K562 (cell line): ENCODE measurements around the gene CCSAP. TPM values are rescaled to one million over a fixed set of nuclear protein-coding genes. Genes with fewer than 3 reads are reported as not detected.

Experiments
- ATAC-seq: fragments of 200-7000 bp; cut with Tn5 transposase; 3 replicates; pipeline ENCODE4 v1.9.1; 2020; ENCODE audit warnings: moderate library complexity
- BruUV-seq: library from RNA; stranded (reverse); fragments of 400-500 nt; replicated peaks from 2 replicates; lab custom pipeline; 2021; lab: Mats Ljungman, UMichigan
- CTCF ChIA-PET: fragments of 300-600 bp; formaldehyde crosslinking; extraction: SDS; loops from one replicate; lab custom pipeline; 2021; ENCODE audit warnings: low intra/inter-chr PET ratio; lab: Yijun Ruan, JAX
- POLR2A ChIA-PET: fragments of 300-600, 350-650 bp; sonication (Branson Sonifier 250); formaldehyde crosslinking; extraction: SDS; loops from one replicate; lab custom pipeline; 2021; ENCODE audit warnings: antibody characterized with exemption, inconsistent platforms; lab: Yijun Ruan, JAX
- DNase-seq, 4 experiments: peaks; one replicate each; pipeline versions ENCODE4 v3.0.0 to v3.0.0-alpha.2; 2011 to 2018; ENCODE audit warnings: low spot score in 3 of 4, mixed read lengths in 3 of 4; ENCODE audit errors: extremely low read depth in 1 of 4
- FAIRE-seq: peaks from 2 replicates; lab custom pipeline; 2011; peaks lifted over from hg19 to GRCh38; lab: Jason Lieb, UNC
- H2AFZ ChIP-seq: 2 replicates; pipeline ENCODE4 v1.6.0; 2011; ENCODE audit warnings: low read depth, low read length, control low read depth, inconsistent platforms
- H3K27ac ChIP-seq: fragments of 200-600 bp; 3 replicates; pipeline ENCODE4 v1.8.0; 2011; ENCODE audit warnings: low read depth, mild to moderate bottlenecking, control low read depth, inconsistent platforms, low read length, moderate library complexity, mixed read lengths; ENCODE audit errors: extremely low read depth
- H3K27me3 ChIP-seq, 2 experiments: fragments of 300-600 bp in 1 of 2; 2 replicates in 1 of 2; 3 replicates in 1 of 2; pipeline versions ENCODE4 v1.6.0 to v1.8.0; 2011; ENCODE audit warnings: inconsistent platforms in 2 of 2, low read length in 2 of 2, mild to moderate bottlenecking in 1 of 2, mixed read lengths in 1 of 2, moderate library complexity in 1 of 2; ENCODE audit not compliant: control insufficient read depth in 2 of 2, insufficient read depth in 2 of 2
- H3K36me3 ChIP-seq: fragments of 300-600 bp; 3 replicates; pipeline ENCODE4 v1.8.0; 2011; ENCODE audit warnings: mild to moderate bottlenecking, low read length, inconsistent platforms; ENCODE audit not compliant: control insufficient read depth, insufficient read depth
- H3K4me1 ChIP-seq, 2 experiments: fragments of 200-600 bp in 1 of 2; replicated peaks in 1 of 2; 2 replicates in 1 of 2; 3 replicates in 1 of 2; pipeline versions ENCODE4 v1.5.1 to v1.8.0; 2011; ENCODE audit warnings: inconsistent platforms in 2 of 2, low read length in 2 of 2, mild to moderate bottlenecking in 1 of 2, mixed read lengths in 1 of 2, moderate library complexity in 1 of 2; ENCODE audit not compliant: control insufficient read depth in 2 of 2, insufficient read depth in 2 of 2
- H3K4me2 ChIP-seq: 2 replicates; pipeline ENCODE4 v1.6.1; 2011; ENCODE audit warnings: low read length, control low read depth, inconsistent platforms, mixed read lengths; ENCODE audit not compliant: insufficient read depth
- H3K4me3 ChIP-seq: fragments of 200-600 bp; sonication (generic), shearing (Covaris generic); 2 replicates; pipeline ENCODE4 v1.5.1; 2016; ENCODE audit warnings: control low read depth, inconsistent platforms
- H3K79me2 ChIP-seq: fragments of 200-600 bp; 3 replicates; pipeline ENCODE4 v1.8.0; 2011; ENCODE audit warnings: low read length, inconsistent platforms; ENCODE audit not compliant: control insufficient read depth, insufficient read depth
- H3K9ac ChIP-seq, 2 experiments: 2 replicates each; pipeline versions ENCODE4 v1.6.0 to v1.6.1; 2011; ENCODE audit warnings: low read depth in 2 of 2, low read length in 2 of 2, control low read depth in 1 of 2, inconsistent platforms in 1 of 2, mild to moderate bottlenecking in 1 of 2, mixed read lengths in 1 of 2; ENCODE audit not compliant: insufficient read depth in 1 of 2
- H3K9me1 ChIP-seq: one replicate; pipeline ENCODE4 v1.6.0; 2011; ENCODE audit warnings: inconsistent platforms, mild to moderate bottlenecking, low read length, moderate library complexity; ENCODE audit not compliant: control insufficient read depth, insufficient read depth
- H3K9me3 ChIP-seq: replicated peaks from 2 replicates; pipeline ENCODE4 v1.5.1; 2011; ENCODE audit warnings: low read depth, low read length, inconsistent platforms; ENCODE audit not compliant: control insufficient read depth, insufficient read depth
- H4K20me1 ChIP-seq: replicated peaks from 2 replicates; pipeline ENCODE4 v1.6.1; 2011; ENCODE audit warnings: low read length, inconsistent platforms, mixed read lengths; ENCODE audit not compliant: control insufficient read depth, insufficient read depth
- HES1 ChIP-seq: fragments of 450-650 bp; IDR thresholded peaks from 2 replicates; pipeline ENCODE4 v1.6.1; 2016; ENCODE audit warnings: low read depth, mild to moderate bottlenecking, moderate library complexity
- HOXB6 ChIP-seq: fragments of 250-450 bp; sonication (Bioruptor Pico); IDR thresholded peaks from 2 replicates; pipeline ENCODE4 v1.5.1; 2022; ENCODE audit warnings: mild to moderate bottlenecking, borderline replicate concordance
- ILK ChIP-seq: fragments of 450-650 bp; IDR thresholded peaks from 2 replicates; pipeline ENCODE4 v1.6.1; 2016; ENCODE audit warnings: missing genetic modification characterization, low read depth, mild to moderate bottlenecking, missing compliant biosample characterization, moderate library complexity, borderline replicate concordance
- IRF2 ChIP-seq: sonication (generic); formaldehyde crosslinking; IDR thresholded peaks from 2 replicates; pipeline ENCODE4 v1.8.1; 2022; ENCODE audit warnings: mild to moderate bottlenecking, missing genetic modification reagents
- MEF2A ChIP-seq: IDR thresholded peaks from 2 replicates; pipeline ENCODE4 v1.6.1; 2011; ENCODE audit warnings: low read depth, mild to moderate bottlenecking, low read length, moderate library complexity; ENCODE audit not compliant: control insufficient read depth
- PRDM10 ChIP-seq: fragments of 450-650 bp; IDR thresholded peaks from 2 replicates; pipeline ENCODE4 v1.6.1; 2018; ENCODE audit not compliant: partially characterized antibody
- PRMT5 ChIP-seq: sonication (generic); formaldehyde crosslinking; IDR thresholded peaks from 2 replicates; pipeline ENCODE4 v1.5.0; 2020; ENCODE audit warnings: missing genetic modification reagents
- ZNF699 ChIP-seq: fragments of 250-450 bp; sonication (Bioruptor Pico); IDR thresholded peaks from 2 replicates; pipeline ENCODE4 v1.8.0; 2021; ENCODE audit warnings: mild to moderate bottlenecking, moderate library complexity; ENCODE audit not compliant: insufficient replicate concordance
- WGBS: fragments of 100-300 bp; shearing (Covaris generic); methylation state at CpG from one replicate; pipeline ENCODE4 v1.1.6; 2016; ENCODE audit warnings: low coverage, mixed read lengths; ENCODE audit not compliant: insufficient coverage; ENCODE audit errors: missing lambda C conversion rate; 5-methylcytosine and 5-hydroxymethylcytosine counted together
- in situ Hi-C: fragments of 300-500 bp; cut with MboI; formaldehyde crosslinking; loops from 4 replicates; pipeline ENCODE4 v1.15.0; 2018; ENCODE audit warnings: inconsistent platforms, mixed read lengths
- intact Hi-C: fragments of 100-400 bp; cut with micrococcal nuclease; formaldehyde crosslinking; loops from 2 replicates; pipeline ENCODE4 v1.14.2; 2022
- polyA plus RNA-seq, 8 experiments: library from polyadenylated mRNA; depleted of rRNA in 4 of 8; stranded (reverse) in 5 of 8; unstranded in 3 of 8; fragments of >200 nt; fragmentation: Nextera tagmentation in 2 of 8; fragmentation: Illumina TruSeq in 1 of 8; extraction: Ambion mirVana in 2 of 8; extraction: Trizol in 1 of 8; gene quantifications; 2 replicates each; pipeline versions ENCODE4 v1.2.1 to v1.2.3, GENCODE V29; 2011 to 2014; ENCODE audit warnings: inconsistent platforms in 1 of 8, missing spikeins in 1 of 8
- total RNA-seq, 7 experiments: library from RNA; depleted of rRNA in 6 of 7; stranded (reverse); fragments of >200 nt in 6 of 7; fragmentation: Illumina TruSeq in 2 of 7; extraction: Trizol in 2 of 7; gene quantifications; 2 replicates each; pipeline versions ENCODE4 v1.2.1 to v1.2.3, GENCODE V29; 2011 to 2021; ENCODE audit warnings: low replicate concordance in 1 of 7
- TF ChIP-seq, protein P1 (sequence below): sonication (generic); formaldehyde crosslinking; IDR thresholded peaks from 2 replicates; pipeline ENCODE4 v1.9.0; 2022; ENCODE audit warnings: mild to moderate bottlenecking, missing genetic modification reagents

The CCSAP gene
- total and polyA plus RNA-seq, 9 of the 15 experiments (the other 6 are each of a cell fraction or from before 2014, with no cell fraction given): 3.6 to 15.9 (median 9.5) TPM

DNA sequence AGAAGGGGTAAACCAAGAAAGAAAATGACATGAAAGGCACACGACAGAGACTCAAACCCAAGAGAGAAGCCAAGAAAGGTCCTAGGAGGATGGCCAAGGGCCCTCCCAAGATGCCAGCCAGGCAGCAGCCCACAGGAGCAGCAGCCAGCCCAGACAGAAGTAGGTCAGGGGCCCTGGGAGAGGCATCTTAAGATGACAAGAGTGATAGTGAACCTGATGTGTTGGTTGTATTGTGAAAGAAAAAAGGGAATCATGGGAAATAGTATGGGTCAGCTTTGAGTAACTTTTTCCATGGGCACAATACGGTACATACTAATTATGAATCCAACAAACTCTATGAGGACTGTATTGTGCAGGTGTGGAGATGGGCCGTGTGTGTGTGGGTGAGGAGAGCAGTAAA lies 3.3 kb downstream of the CCSAP start:
- Histone ChIP-seq H3K9me1 (no peaks in the 10 kb centered on the region), H4K20me1 (0 out of 2 replicates have a peak, but pooled peaks cover 4% of the 10 kb centered on the region), H3K4me3 (no peak overlapping the region), H3K4me2 (peak overlapping the region; percentile 30), H2AFZ (no peak overlapping the region), H3K27ac (no peak overlapping the region), H3K36me3 (peaks cover 14% of the 10 kb centered on the region; the same call in 2 of the 3 replicates), H3K9ac (no peak overlapping the region), H3K27me3 (no peaks in the 10 kb centered on the region), H3K79me2 (peaks cover 73% of the 10 kb centered on the region), H3K4me1 (peaks cover 17 to 24% of the 10 kb centered on the region in 2 experiments; a peak in 4 of 5 replicates), H3K9me3 (peaks cover under 1% of the 10 kb centered on the region)
- ChIA-PET CTCF (no interaction called here), POLR2A (interaction anchor here (1.1 kb wide), 1 partner anchor 11 kb away, joined by 3 read pairs; no protein-coding TSS in a partner anchor)
- FAIRE-seq (no peak), DNase-seq (no peak), ATAC-seq (no peak)
- TF ChIP-seq ILK (tag): no peak
- no peak for TF ChIP-seq HES1
- TF ChIP-seq ZNF699 (CRISPR knock-in tag): no peak
- TF ChIP-seq, protein P1, sequence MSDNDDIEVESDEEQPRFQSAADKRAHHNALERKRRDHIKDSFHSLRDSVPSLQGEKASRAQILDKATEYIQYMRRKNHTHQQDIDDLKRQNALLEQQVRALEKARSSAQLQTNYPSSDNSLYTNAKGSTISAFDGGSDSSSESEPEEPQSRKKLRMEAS: no peak
- no peak for TF ChIP-seq IRF2
- TF ChIP-seq PRDM10: no peak
- no peak for TF ChIP-seq MEF2A
- no peak for TF ChIP-seq HOXB6
- TF ChIP-seq PRMT5 (CRISPR knock-in tag): no peak
- intact Hi-C loops: no loop called here
- BruUV-seq: no TSS peak
- WGBS: 75% methylated on average over 3 of the region's 3 CpGs
- in situ Hi-C loops: no loop called here
